Mesenchymal stem cell (in vitro differentiated cells and primary cell): ENCODE measurements around the gene NIFK.

ENCODE experiments used
- DNase-seq: peaks from one replicate; pipeline ENCODE4 v3.0.0-alpha.2; 2013
- H2AFZ ChIP-seq: one replicate; pipeline ENCODE4 v1.6.1; 2013; ENCODE audit warnings: low read depth, mild to moderate bottlenecking, control low read depth, inconsistent platforms, low read length, moderate library complexity
- H2AK5ac ChIP-seq: 2 replicates; pipeline ENCODE4 v1.6.1; 2013; ENCODE audit warnings: low read length, moderate library complexity, mild to moderate bottlenecking, inconsistent platforms; ENCODE audit not compliant: severe bottlenecking
- H2BK120ac ChIP-seq: one replicate; pipeline ENCODE4 v1.6.1; 2013; ENCODE audit warnings: low read depth, mild to moderate bottlenecking, inconsistent platforms, low read length, moderate library complexity
- H2BK12ac ChIP-seq, 2 experiments: one replicate each; pipeline ENCODE4 v1.6.1; 2013; ENCODE audit warnings: inconsistent platforms in 2 of 2, low read length in 2 of 2, mild to moderate bottlenecking in 2 of 2, moderate library complexity in 2 of 2, control low read depth in 1 of 2
- H2BK15ac ChIP-seq: one replicate; pipeline ENCODE4 v1.6.1; 2013; ENCODE audit warnings: mild to moderate bottlenecking, low read depth, inconsistent platforms; ENCODE audit not compliant: poor library complexity, severe bottlenecking
- H2BK5ac ChIP-seq: 2 replicates; pipeline ENCODE4 v1.6.1; 2013; ENCODE audit warnings: low read depth, mild to moderate bottlenecking, low read length, control low read depth, inconsistent platforms; ENCODE audit not compliant: poor library complexity, severe bottlenecking
- H3K14ac ChIP-seq, 2 experiments: one replicate each; pipeline ENCODE4 v1.6.1; 2013; ENCODE audit warnings: inconsistent platforms in 2 of 2, low read length in 2 of 2, control low read depth in 1 of 2, mild to moderate bottlenecking in 1 of 2, moderate library complexity in 1 of 2
- H3K18ac ChIP-seq, 2 experiments: one replicate each; pipeline ENCODE4 v1.6.1; 2013; ENCODE audit warnings: inconsistent platforms in 2 of 2, low read length in 2 of 2, control low read depth in 1 of 2, low read depth in 1 of 2, mild to moderate bottlenecking in 1 of 2
- H3K23ac ChIP-seq, 2 experiments: one replicate each; pipeline ENCODE4 v1.6.1; 2013; ENCODE audit warnings: inconsistent platforms in 2 of 2, low read length in 2 of 2, mild to moderate bottlenecking in 2 of 2, moderate library complexity in 2 of 2, control low read depth in 1 of 2
- H3K27ac ChIP-seq: 2 replicates; pipeline ENCODE4 v1.5.1; 2013; ENCODE audit warnings: mild to moderate bottlenecking, moderate library complexity, low read length, control low read depth, inconsistent platforms; ENCODE audit not compliant: poor library complexity, severe bottlenecking
- H3K27me3 ChIP-seq, 2 experiments: 2 replicates each; pipeline versions ENCODE4 v1.6.1 to v1.7.0; 2013; ENCODE audit warnings: low read length in 2 of 2, mild to moderate bottlenecking in 2 of 2, moderate library complexity in 2 of 2, control low read depth in 1 of 2, inconsistent platforms in 1 of 2; ENCODE audit not compliant: control insufficient read depth in 1 of 2, insufficient read depth in 1 of 2
- H3K36me3 ChIP-seq, 2 experiments: 2 replicates each; pipeline versions ENCODE4 v1.6.1 to v1.7.0; 2013; ENCODE audit warnings: low read length in 2 of 2, control low read depth in 1 of 2, inconsistent platforms in 1 of 2, low read depth in 1 of 2, mild to moderate bottlenecking in 1 of 2; ENCODE audit not compliant: insufficient read depth in 2 of 2, control insufficient read depth in 1 of 2
- H3K4ac ChIP-seq, 2 experiments: one replicate each; pipeline ENCODE4 v1.6.1; 2013; ENCODE audit warnings: inconsistent platforms in 2 of 2, low read length in 2 of 2, mild to moderate bottlenecking in 2 of 2, moderate library complexity in 2 of 2, control low read depth in 1 of 2, low read depth in 1 of 2
- H3K4me1 ChIP-seq: 2 replicates; pipeline ENCODE4 v1.6.1; 2013; ENCODE audit warnings: low read depth, low read length, control low read depth; ENCODE audit not compliant: control insufficient read depth, insufficient read depth
- H3K4me2 ChIP-seq: 2 replicates; pipeline ENCODE4 v1.6.1; 2013; ENCODE audit warnings: low read length, mild to moderate bottlenecking, inconsistent platforms; ENCODE audit not compliant: poor library complexity, severe bottlenecking
- H3K4me3 ChIP-seq, 2 experiments: 2 replicates each; pipeline versions ENCODE4 v1.5.1 to v1.7.0; 2013; ENCODE audit warnings: low read length in 2 of 2, mild to moderate bottlenecking in 2 of 2, control low read depth in 1 of 2, low read depth in 1 of 2; ENCODE audit not compliant: insufficient read depth in 1 of 2
- H3K79me1 ChIP-seq: replicated peaks from 2 replicates; pipeline ENCODE4 v1.6.1; 2013; ENCODE audit warnings: mild to moderate bottlenecking, control low read depth, low read length, inconsistent platforms; ENCODE audit not compliant: poor library complexity, severe bottlenecking
- H3K9ac ChIP-seq: 2 replicates; pipeline ENCODE4 v1.7.0; 2013; ENCODE audit warnings: mild to moderate bottlenecking, low read length, moderate library complexity
- H3K9me3 ChIP-seq: 2 replicates; pipeline ENCODE4 v1.7.0; 2013; ENCODE audit warnings: mild to moderate bottlenecking, low read length; ENCODE audit not compliant: control insufficient read depth
- H4K8ac ChIP-seq: one replicate; pipeline ENCODE4 v1.6.1; 2013; ENCODE audit warnings: inconsistent platforms, mild to moderate bottlenecking, low read length, moderate library complexity
- H4K91ac ChIP-seq: one replicate; pipeline ENCODE4 v1.6.1; 2013; ENCODE audit warnings: mild to moderate bottlenecking, low read length, inconsistent platforms
- WGBS: methylation state at CpG from one replicate; pipeline ENCODE4 v1.1.7; 2013; ENCODE audit warnings: mixed read lengths; 5-methylcytosine and 5-hydroxymethylcytosine counted together

NIFK gene

GRCh38 chr2:121731366-121731765, 5.3 kb downstream of the NIFK start:
- no peak overlapping the region for H3K4ac ChIP-seq
- no peak overlapping the region for H3K18ac ChIP-seq
- H3K9me3 ChIP-seq = no peaks in the 10 kb centered on the region
- no peak overlapping the region for H2BK15ac ChIP-seq
- DNase-seq = no peak
- no peak overlapping the region for H2BK120ac ChIP-seq
- H3K14ac ChIP-seq = no peak overlapping the region
- peaks cover 35 to 79% of the 10 kb centered on the region in 2 experiments for H3K36me3 ChIP-seq
- H3K27ac ChIP-seq = no peak overlapping the region
- no peak overlapping the region for H3K9ac ChIP-seq
- no peak overlapping the region for H3K4me2 ChIP-seq
- H3K27me3 ChIP-seq = no peaks in the 10 kb centered on the region
- no peak overlapping the region for H3K23ac ChIP-seq
- no peak overlapping the region for H2AK5ac ChIP-seq
- no peak overlapping the region for H4K91ac ChIP-seq
- H2BK12ac ChIP-seq = no peak overlapping the region
- no peak overlapping the region for H2BK5ac ChIP-seq
- H3K79me1 ChIP-seq = peaks cover 13% of the 10 kb centered on the region
- no peak overlapping the region for H4K8ac ChIP-seq
- WGBS = 96% methylated on average over 6 of the region's 6 CpGs
- peaks cover 1% of the 10 kb centered on the region for H3K4me1 ChIP-seq
- no peak overlapping the region for H3K4me3 ChIP-seq
- no peak overlapping the region for H2AFZ ChIP-seq

- no peak overlapping the region for H3K4me2 ChIP-seq
- H3K9ac ChIP-seq = no peak overlapping the region
- H2AK5ac ChIP-seq = no peak overlapping the region
- H2AFZ ChIP-seq = no peak overlapping the region
- no peak overlapping the region for H2BK120ac ChIP-seq
- no peaks in the 10 kb centered on the region for H3K9me3 ChIP-seq
- H3K79me1 ChIP-seq = peaks cover 10% of the 10 kb centered on the region
- H2BK5ac ChIP-seq = no peak overlapping the region
- no peak overlapping the region for H3K4me3 ChIP-seq
- no peak overlapping the region for H2BK15ac ChIP-seq
- no peak overlapping the region for H3K14ac ChIP-seq
- H2BK12ac ChIP-seq = no peak overlapping the region
- no peak for DNase-seq
- no peak overlapping the region for H3K4ac ChIP-seq
- no peak overlapping the region for H3K18ac ChIP-seq
- no peak overlapping the region for H4K8ac ChIP-seq
- peaks cover 29 to 71% of the 10 kb centered on the region in 2 experiments for H3K36me3 ChIP-seq
- H4K91ac ChIP-seq = no peak overlapping the region
- H3K23ac ChIP-seq = no peak overlapping the region
- peaks cover 3% of the 10 kb centered on the region for H3K4me1 ChIP-seq
- H3K27me3 ChIP-seq = no peaks in the 10 kb centered on the region
- no peak overlapping the region for H3K27ac ChIP-seq
These were observed 8.7 kb downstream of the NIFK start for GRCh38 chr2:121727950-121728349.

- Histone ChIP-seq H3K36me3 (peaks cover 24 to 66% of the 10 kb centered on the region in 2 experiments), H2AK5ac (no peak overlapping the region), H4K91ac (no peak overlapping the region), H2BK5ac (no peak overlapping the region), H3K4me3 (no peak overlapping the region), H2AFZ (no peak overlapping the region), H4K8ac (no peak overlapping the region), H3K79me1 (peaks cover 10% of the 10 kb centered on the region), H3K18ac (no peak overlapping the region), H2BK12ac (no peak overlapping the region), H3K14ac (no peak overlapping the region), H3K4me2 (no peak overlapping the region), H3K4me1 (peaks cover 3% of the 10 kb centered on the region), H3K4ac (no peak overlapping the region), H3K27me3 (no peaks in the 10 kb centered on the region), H2BK120ac (no peak overlapping the region), H2BK15ac (no peak overlapping the region), H3K9ac (no peak overlapping the region), H3K27ac (no peak overlapping the region), H3K23ac (no peak overlapping the region), H3K9me3 (no peaks in the 10 kb centered on the region)
- 100% methylated on average over 2 of the region's 2 CpGs for whole genome bisulfite sequencing
- DNase-seq = no peak
These were observed 9.3 kb downstream of the NIFK start for GRCh38 chr2:121727332-121727731.

GRCh38 chr2:121723316-121723715, 13.4 kb downstream of the NIFK start:
- Histone ChIP-seq H4K8ac (no peak overlapping the region), H2BK15ac (no peak overlapping the region), H2BK5ac (no peak overlapping the region), H3K9ac (peak overlapping the region; percentile 75), H3K79me1 (no peaks in the 10 kb centered on the region), H3K27ac (peak overlapping the region; percentile 79), H3K36me3 (peaks cover 8 to 26% of the 10 kb centered on the region in 2 experiments), H3K23ac (no peak overlapping the region), H3K4me3 (peak overlapping the region in 1 of 2 experiments; percentile 54), H3K9me3 (no peaks in the 10 kb centered on the region), H3K14ac (no peak overlapping the region), H2AFZ (no peak overlapping the region), H3K18ac (no peak overlapping the region), H3K4ac (no peak overlapping the region), H3K4me1 (peaks cover 2% of the 10 kb centered on the region), H2AK5ac (peak overlapping the region; percentile 49), H3K4me2 (no peak overlapping the region), H2BK12ac (no peak overlapping the region), H4K91ac (no peak overlapping the region), H3K27me3 (no peaks in the 10 kb centered on the region), H2BK120ac (no peak overlapping the region)
- DNase-seq = no peak
- WGBS = 88% methylated on average over 5 of the region's 5 CpGs
